Liver (tissue), 9 donors: Measurements from ENCODE around the gene KCP. TPM values are rescaled to one million over a fixed set of nuclear protein-coding genes. Genes with fewer than 3 reads are reported as not detected.

Source experiments
- DNase-seq: peaks from one replicate; pipeline ENCODE4 v3.0.0-alpha.2; 2017; ENCODE audit warnings: low spot score
- H3K27ac ChIP-seq, 2 donors: one replicate each; pipeline ENCODE4 v1.7.0; 2013; ENCODE audit warnings: inconsistent platforms in 2 of 2, low read length in 2 of 2, control low read depth in 1 of 2, low read depth in 1 of 2, mild to moderate bottlenecking in 1 of 2
- H3K27me3 ChIP-seq, 4 donors: one replicate each; pipeline versions ENCODE4 v1.6.1 to v1.7.0; 2013; ENCODE audit warnings: low read length in 3 of 4, inconsistent platforms in 1 of 4, mild to moderate bottlenecking in 1 of 4, moderate library complexity in 1 of 4; ENCODE audit not compliant: control insufficient read depth in 4 of 4, insufficient read depth in 4 of 4
- H3K36me3 ChIP-seq, 4 donors: one replicate each; pipeline versions ENCODE4 v1.6.1 to v1.7.0; 2013; ENCODE audit warnings: low read length in 3 of 4, mild to moderate bottlenecking in 3 of 4, low read depth in 1 of 4, moderate library complexity in 1 of 4; ENCODE audit not compliant: control insufficient read depth in 4 of 4, insufficient read depth in 3 of 4
- H3K4me1 ChIP-seq, 4 donors: one replicate each; pipeline versions ENCODE4 v1.6.1 to v1.7.0; 2013; ENCODE audit warnings: low read length in 3 of 4, mild to moderate bottlenecking in 3 of 4, moderate library complexity in 1 of 4; ENCODE audit not compliant: control insufficient read depth in 4 of 4, insufficient read depth in 4 of 4
- H3K4me3 ChIP-seq, 3 donors: one replicate each; pipeline versions ENCODE4 v1.6.1 to v1.7.0; 2013; ENCODE audit warnings: low read length in 3 of 3, control low read depth in 1 of 3, low read depth in 1 of 3, mild to moderate bottlenecking in 1 of 3
- H3K9ac ChIP-seq, 2 donors: one replicate each; pipeline ENCODE4 v1.7.0; 2013; ENCODE audit warnings: low read length in 2 of 2, mild to moderate bottlenecking in 2 of 2, moderate library complexity in 2 of 2, control low read depth in 1 of 2, low read depth in 1 of 2
- H3K9me3 ChIP-seq, 4 donors: one replicate each; pipeline versions ENCODE4 v1.6.1 to v1.7.0; 2013; ENCODE audit warnings: low read length in 3 of 4; ENCODE audit not compliant: control insufficient read depth in 4 of 4
- ATF3 ChIP-seq: IDR thresholded peaks from 2 replicates; pipeline ENCODE4 v1.6.1; 2016; ENCODE audit warnings: antibody characterized with exemption
- CTCF ChIP-seq: fragments of 150-350 bp; IDR thresholded peaks from 2 replicates; pipeline ENCODE4 v1.5.1; 2017; ENCODE audit warnings: improper control_type of control experiment, low read depth, low read length; ENCODE audit not compliant: missing input control
- FOXA1 ChIP-seq: IDR thresholded peaks from 2 replicates; pipeline ENCODE4 v1.6.1; 2016; ENCODE audit warnings: antibody characterized with exemption
- FOXA2 ChIP-seq: IDR thresholded peaks from 2 replicates; pipeline ENCODE4 v1.6.1; 2016; ENCODE audit warnings: antibody characterized with exemption
- GABPA ChIP-seq, 2 donors: IDR thresholded peaks in 1 of 2; conservative IDR thresholded peaks in 1 of 2; 2 replicates each; pipeline ENCODE4 v1.6.1; 2016; ENCODE audit warnings: antibody characterized with exemption in 2 of 2, mild to moderate bottlenecking in 1 of 2, moderate library complexity in 1 of 2
- HNF4A ChIP-seq, 2 donors: conservative IDR thresholded peaks; 2 replicates each; pipeline ENCODE4 v1.6.1; 2016; ENCODE audit warnings: antibody characterized with exemption in 2 of 2, mild to moderate bottlenecking in 2 of 2
- HNF4G ChIP-seq: IDR thresholded peaks from 2 replicates; pipeline ENCODE4 v1.6.1; 2016; ENCODE audit warnings: antibody characterized with exemption
- NR2F2 ChIP-seq: IDR thresholded peaks from 2 replicates; pipeline ENCODE4 v1.6.1; 2016; ENCODE audit warnings: antibody characterized with exemption
- RAD21 ChIP-seq, 2 donors: IDR thresholded peaks; 2 replicates each; pipeline ENCODE4 v1.6.1; 2016; ENCODE audit warnings: antibody characterized with exemption in 2 of 2, mild to moderate bottlenecking in 2 of 2
- REST ChIP-seq: IDR thresholded peaks from 2 replicates; pipeline ENCODE4 v1.6.1; 2016; ENCODE audit warnings: antibody characterized with exemption, mild to moderate bottlenecking
- RXRA ChIP-seq, 2 donors: IDR thresholded peaks; 2 replicates each; pipeline ENCODE4 v1.6.1; 2017 to 2018; ENCODE audit warnings: antibody characterized with exemption in 2 of 2, mild to moderate bottlenecking in 1 of 2
- SP1 ChIP-seq: IDR thresholded peaks from 2 replicates; pipeline ENCODE4 v1.6.1; 2018; ENCODE audit warnings: antibody characterized with exemption, mild to moderate bottlenecking
- TAF1 ChIP-seq: conservative IDR thresholded peaks from 2 replicates; pipeline ENCODE4 v1.6.1; 2016; ENCODE audit warnings: antibody characterized with exemption, mild to moderate bottlenecking
- YY1 ChIP-seq: IDR thresholded peaks from 2 replicates; pipeline ENCODE4 v1.6.1; 2016; ENCODE audit warnings: antibody characterized with exemption, mild to moderate bottlenecking
- WGBS: extraction: QIAGEN DNeasy Blood & Tissue Kit; methylation state at CpG from one replicate; pipeline ENCODE4 v1.1.7; 2013; 5-methylcytosine and 5-hydroxymethylcytosine counted together
- polyA plus RNA-seq, 2 donors: library from polyadenylated mRNA; stranded (reverse) in 1 of 2; unstranded in 1 of 2; fragments of 200-250 nt in 1 of 2; fragments of >200 nt in 1 of 2; fragmentation: Nextera tagmentation in 1 of 2; extraction: Ambion mirVana in 1 of 2; gene quantifications; one replicate each; pipeline versions ENCODE4 v1.2.1 to v1.2.3, GENCODE V29; 2013 to 2015
- total RNA-seq, 2 donors: library from RNA; depleted of rRNA; stranded (reverse); fragments of >200 nt; gene quantifications; one replicate each; pipeline ENCODE4 v1.2.3, GENCODE V29; 2014
- TF ChIP-seq, protein P1 (sequence below): IDR thresholded peaks from 2 replicates; pipeline ENCODE4 v1.6.1; 2016; ENCODE audit warnings: antibody characterized with exemption
- TF ChIP-seq, protein P2 (sequence below): IDR thresholded peaks from 2 replicates; pipeline ENCODE4 v1.6.1; 2016; ENCODE audit warnings: antibody characterized with exemption
- donor health status: healthy.
- donor health status: healthy.
- donor health status: healthy.
- donor health status: healthy.
- donor health status: healthy.

Gene KCP
- total and polyA plus RNA-seq, 4 donors: 0.02 to 0.08 (median 0.05) TPM; not detected in 1

GRCh38 chr7:128931190-128931798 is 20.8 kb upstream of the KCP start:
- Histone ChIP-seq H3K27ac (no peak overlapping the region), H3K4me1 (peaks cover 3 to 18% (median 11%) of the 10 kb centered on the region in 4 donors), H3K9ac (no peak overlapping the region), H3K27me3 (no peaks in the 10 kb centered on the region), H3K4me3 (no peak overlapping the region), H3K36me3 (no peaks in the 10 kb centered on the region), H3K9me3 (no peaks in the 10 kb centered on the region)
- no peak for TF ChIP-seq RXRA (IDR thresholded peaks at IDR 0.05)
- TF ChIP-seq SP1: no peak
- no peak for TF ChIP-seq CTCF
- TF ChIP-seq HNF4G: no peak
- no peak for TF ChIP-seq NR2F2
- TF ChIP-seq, protein P1, sequence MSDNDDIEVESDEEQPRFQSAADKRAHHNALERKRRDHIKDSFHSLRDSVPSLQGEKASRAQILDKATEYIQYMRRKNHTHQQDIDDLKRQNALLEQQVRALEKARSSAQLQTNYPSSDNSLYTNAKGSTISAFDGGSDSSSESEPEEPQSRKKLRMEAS: no peak
- no peak for TF ChIP-seq REST
- TF ChIP-seq RAD21 (IDR thresholded peaks at IDR 0.05): no peak
- no peak for TF ChIP-seq GABPA (IDR thresholded peaks at IDR 0.05 in 1 of 2, conservative IDR thresholded peaks at IDR 0.05 in 1 of 2)
- no peak for TF ChIP-seq TAF1
- no peak for DNase-seq
- WGBS: 97% methylated on average over 18 of the region's 18 CpGs

GRCh38 chr7:128928882-128929788 is 18.6 kb upstream of the KCP start:
- Histone ChIP-seq H3K36me3 (no peaks in the 10 kb centered on the region), H3K27me3 (no peaks in the 10 kb centered on the region), H3K9ac (no peak overlapping the region), H3K27ac (no peak overlapping the region), H3K9me3 (no peaks in the 10 kb centered on the region), H3K4me1 (peaks cover 0 to 3% (median 0%) of the 10 kb centered on the region in 4 donors), H3K4me3 (no peak overlapping the region)
- 87% methylated on average over 14 of the region's 14 CpGs for whole genome bisulfite sequencing
- DNase-seq: no peak
- TF ChIP-seq HNF4A (conservative IDR thresholded peaks at IDR 0.05) (no peak), FOXA2 (no peak), FOXA1 (no peak), HNF4G (no peak), ATF3 (no peak), SP1 (no peak), RAD21 (IDR thresholded peaks at IDR 0.05) (no peak), YY1 (no peak), REST (no peak), TAF1 (no peak), GABPA (IDR thresholded peaks at IDR 0.05 in 1 of 2, conservative IDR thresholded peaks at IDR 0.05 in 1 of 2) (no peak)
- TF ChIP-seq, protein P2, sequence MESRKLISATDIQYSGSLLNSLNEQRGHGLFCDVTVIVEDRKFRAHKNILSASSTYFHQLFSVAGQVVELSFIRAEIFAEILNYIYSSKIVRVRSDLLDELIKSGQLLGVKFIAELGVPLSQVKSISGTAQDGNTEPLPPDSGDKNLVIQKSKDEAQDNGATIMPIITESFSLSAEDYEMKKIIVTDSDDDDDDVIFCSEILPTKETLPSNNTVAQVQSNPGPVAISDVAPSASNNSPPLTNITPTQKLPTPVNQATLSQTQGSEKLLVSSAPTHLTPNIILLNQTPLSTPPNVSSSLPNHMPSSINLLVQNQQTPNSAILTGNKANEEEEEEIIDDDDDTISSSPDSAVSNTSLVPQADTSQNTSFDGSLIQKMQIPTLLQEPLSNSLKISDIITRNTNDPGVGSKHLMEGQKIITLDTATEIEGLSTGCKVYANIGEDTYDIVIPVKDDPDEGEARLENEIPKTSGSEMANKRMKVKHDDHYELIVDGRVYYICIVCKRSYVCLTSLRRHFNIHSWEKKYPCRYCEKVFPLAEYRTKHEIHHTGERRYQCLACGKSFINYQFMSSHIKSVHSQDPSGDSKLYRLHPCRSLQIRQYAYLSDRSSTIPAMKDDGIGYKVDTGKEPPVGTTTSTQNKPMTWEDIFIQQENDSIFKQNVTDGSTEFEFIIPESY: no peak
- TF ChIP-seq, protein P1: no peak
